Measurements from ENCODE around the gene ERC2. TPM values are rescaled to one million over a fixed set of nuclear protein-coding genes. Genes with fewer than 3 reads are reported as not detected.

Gene ERC2
- total RNA-seq, 1 experiment from 2014 or later, result 0.47 TPM

DNA sequence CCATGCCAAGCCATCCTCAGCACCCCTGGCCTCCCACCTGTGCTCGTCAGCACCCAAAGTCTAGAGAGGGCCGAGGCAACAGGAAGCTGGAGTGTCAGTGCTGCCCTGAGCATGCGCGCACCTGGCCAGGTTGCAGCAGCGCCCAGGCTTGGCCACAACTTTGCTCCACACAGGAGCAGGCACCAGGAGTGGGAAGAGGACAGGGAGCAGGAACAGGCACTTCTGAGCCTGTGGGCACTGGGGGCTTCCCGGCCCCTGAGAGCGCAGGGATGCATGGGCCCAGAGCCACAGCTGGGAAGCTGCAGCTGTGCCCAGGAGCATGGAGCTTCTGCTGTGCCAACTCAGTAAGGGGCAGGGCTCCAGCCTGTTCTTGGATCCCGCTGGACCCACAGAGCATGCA lies 509.7 kb downstream of the ERC2 start:
- no peak for DNase-seq (ENCODE audit: extremely low read depth, low read depth)

DNA sequence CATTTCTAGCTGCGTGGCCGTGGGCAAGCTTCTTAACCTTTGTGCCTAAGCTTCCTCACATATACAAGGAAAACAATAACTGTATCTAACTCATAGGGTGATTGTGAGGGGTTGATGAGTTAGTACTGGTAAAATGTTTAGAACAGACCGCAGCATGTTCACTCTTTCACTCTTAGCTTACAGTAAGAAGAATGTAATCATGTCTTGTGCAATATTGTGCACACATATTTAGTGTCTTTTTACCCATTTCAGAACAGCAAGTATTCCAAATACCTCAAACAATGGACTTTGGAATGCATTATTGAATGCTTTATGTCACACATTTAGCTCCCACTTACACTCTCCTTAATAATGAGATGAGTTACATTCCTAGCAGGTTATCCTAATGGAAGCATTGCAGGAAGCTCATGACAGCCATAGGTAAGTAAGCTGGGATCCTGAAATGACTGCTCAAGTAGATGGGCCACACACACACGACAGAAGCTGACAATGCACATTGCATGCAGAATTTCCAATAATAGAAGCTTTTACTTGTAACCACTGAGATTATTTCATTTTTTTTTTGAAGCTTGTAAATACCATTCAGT lies 512.3 kb downstream of the ERC2 start:
- DNase-seq (ENCODE audit: extremely low read depth, low read depth), result no peak

DNA sequence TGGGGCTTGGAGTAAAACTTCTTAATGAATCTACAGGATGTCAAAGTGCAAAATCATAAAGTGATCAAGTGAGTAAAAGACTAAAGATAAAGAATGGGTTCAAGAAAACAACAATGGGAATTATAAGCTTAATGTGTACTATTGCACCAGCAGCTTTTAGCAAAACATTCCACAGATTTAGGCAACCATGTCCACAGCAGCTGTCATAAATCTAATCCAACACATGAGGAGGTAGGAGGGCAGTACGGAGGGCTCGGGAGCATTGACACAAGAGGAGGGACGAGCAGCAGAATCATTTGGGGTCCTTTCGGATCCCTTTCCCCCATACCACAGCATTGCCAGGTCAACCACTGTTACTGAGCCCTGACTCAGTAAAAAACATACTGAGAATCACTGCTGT lies 516.9 kb downstream of the ERC2 start:
- DNase-seq (ENCODE audit: extremely low read depth, low read depth), result no peak

DNA sequence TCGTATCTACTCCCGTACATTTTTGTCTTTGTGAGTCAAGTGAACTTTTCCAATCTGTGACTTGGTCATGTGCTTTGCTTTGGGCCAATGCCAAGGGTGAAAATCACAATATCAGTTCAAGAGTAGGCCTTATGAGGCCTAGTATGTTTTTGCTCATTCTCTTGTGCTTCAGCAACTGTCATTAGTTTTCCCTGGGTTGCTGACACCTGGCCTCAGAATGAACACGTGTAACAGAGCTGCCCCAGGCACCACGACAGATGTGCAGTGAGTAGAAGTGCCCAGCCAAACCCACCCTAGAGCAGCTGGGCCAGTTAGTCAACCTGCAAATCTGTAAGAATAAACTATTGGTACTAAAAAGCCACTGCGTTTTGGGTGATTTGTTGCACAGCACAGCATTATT lies 520.9 kb downstream of the ERC2 start:
- DNase-seq (ENCODE audit: extremely low read depth, low read depth), result no peak

DNA sequence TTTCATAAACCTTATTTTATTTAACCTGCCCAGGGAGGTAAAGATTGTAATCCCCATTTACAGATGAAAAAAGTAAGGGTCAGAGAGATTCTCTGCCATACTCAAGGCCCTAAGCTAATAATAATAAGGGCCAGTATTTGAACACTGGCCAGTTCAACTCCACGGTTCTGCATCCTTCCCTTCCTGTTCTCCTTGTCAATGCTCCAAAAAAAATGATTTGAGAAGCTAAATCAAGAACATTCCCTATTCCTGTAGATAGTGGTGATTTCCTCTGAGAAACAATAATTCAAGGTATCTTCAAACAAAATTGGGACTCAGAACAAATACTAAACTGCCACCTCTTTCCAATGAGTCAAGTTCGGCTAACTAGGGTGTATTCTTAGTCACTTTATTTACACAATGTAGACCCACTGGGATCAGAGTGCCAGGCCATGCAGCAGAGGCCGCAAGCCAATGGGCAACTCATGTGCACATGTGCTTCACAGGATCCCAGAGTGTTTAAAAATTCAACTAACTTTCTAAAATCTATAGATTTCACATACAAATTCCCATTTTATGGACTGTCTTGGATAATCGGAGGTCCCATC lies 521.6 kb downstream of the ERC2 start:
- DNase-seq (ENCODE audit: extremely low read depth, low read depth), result no peak

DNA sequence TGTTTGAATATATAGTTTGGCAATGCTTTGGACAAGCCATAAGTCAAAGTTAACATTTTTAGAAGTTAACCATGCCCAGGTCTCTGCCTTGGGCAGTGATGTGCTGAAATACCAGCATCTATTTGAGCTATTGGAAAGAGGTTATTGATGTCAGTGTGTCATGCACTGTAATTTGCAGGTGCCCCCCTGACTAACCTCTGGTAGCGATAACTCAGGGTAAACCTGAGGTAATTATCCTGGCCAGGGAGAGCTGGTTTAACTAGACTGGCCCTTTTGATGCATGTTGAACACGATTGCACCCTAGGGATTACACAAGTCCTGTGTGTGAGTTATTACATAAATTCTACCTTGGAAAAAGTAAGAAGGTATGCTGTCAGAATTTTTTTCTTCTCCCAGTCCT lies 525.4 kb downstream of the ERC2 start:
- DNase-seq (ENCODE audit: extremely low read depth, low read depth), result no peak

- no peak for DNase-seq (ENCODE audit: extremely low read depth, low read depth)
Observed at GRCh38 chr3:55939287-55939686, 529.0 kb downstream of the ERC2 start.

- no peak for DNase-seq (ENCODE audit: extremely low read depth, low read depth)
Observed at GRCh38 chr3:55937301-55937700, 531.0 kb downstream of the ERC2 start.

GRCh38 chr3:55936549-55937052 lies 531.7 kb downstream of the ERC2 start:
- no peak for DNase-seq (ENCODE audit: extremely low read depth, low read depth)

- no peak for DNase-seq (ENCODE audit: extremely low read depth, low read depth)
Observed at GRCh38 chr3:55935241-55935640, 533.0 kb downstream of the ERC2 start.

GRCh38 chr3:55934771-55935170 lies 533.5 kb downstream of the ERC2 start:
- DNase-seq (ENCODE audit: extremely low read depth, low read depth), result no peak

DNA sequence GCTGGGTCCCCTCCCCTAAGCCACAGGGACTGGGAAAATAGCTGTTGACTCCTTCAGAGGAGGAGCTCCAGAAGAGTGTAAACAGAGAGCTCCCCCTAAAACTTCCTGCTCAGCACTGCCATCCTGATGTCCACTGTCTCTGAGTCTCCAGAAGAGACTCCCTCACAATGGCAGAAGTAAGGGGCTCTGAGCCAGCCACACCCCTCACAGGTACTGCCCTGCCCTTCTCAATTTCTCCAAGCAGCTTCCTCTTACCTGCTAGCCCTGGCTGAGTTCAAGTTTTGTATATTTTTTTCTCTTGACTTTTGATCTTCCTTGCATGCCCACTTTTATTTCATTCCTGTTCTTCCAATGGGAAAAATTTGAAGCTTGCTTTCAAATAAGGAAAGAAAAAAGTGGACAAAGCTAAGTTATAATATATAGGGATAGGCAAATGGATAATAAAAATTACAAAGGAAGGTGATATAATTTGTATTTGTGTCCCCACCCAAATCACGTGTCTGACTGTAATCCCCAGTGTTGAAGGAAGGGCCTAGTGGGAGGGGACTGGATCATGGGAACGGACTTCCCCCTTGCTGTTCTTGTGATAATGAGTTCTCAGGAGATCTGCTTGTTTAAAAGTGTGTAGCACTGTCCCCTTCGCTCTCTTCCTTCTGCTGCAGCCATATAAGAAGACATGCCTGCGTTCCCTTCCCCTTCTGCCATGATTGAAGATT lies 539.0 kb downstream of the ERC2 start:
- DNase-seq (ENCODE audit: extremely low read depth, low read depth), result no peak

DNA sequence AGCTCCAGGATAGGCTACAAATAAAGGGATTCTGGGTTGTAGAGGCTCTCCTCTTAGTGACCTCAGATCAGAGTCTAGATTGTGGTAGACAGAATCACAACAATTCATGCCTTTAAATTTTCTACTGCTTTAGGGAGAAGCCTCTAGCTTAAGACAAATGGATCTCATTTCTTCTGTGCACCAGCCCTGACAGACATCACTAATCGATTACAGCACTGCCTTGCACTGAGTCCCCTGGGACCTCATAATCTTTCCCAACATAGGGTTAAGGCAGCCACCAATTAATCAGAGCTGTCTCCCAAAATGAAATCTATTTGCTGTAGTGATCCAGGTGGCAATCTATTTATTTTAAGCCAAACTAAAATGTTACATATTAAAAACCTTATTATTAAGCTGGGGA lies 544.6 kb downstream of the ERC2 start:
- no peak for DNase-seq (ENCODE audit: extremely low read depth, low read depth)

DNA sequence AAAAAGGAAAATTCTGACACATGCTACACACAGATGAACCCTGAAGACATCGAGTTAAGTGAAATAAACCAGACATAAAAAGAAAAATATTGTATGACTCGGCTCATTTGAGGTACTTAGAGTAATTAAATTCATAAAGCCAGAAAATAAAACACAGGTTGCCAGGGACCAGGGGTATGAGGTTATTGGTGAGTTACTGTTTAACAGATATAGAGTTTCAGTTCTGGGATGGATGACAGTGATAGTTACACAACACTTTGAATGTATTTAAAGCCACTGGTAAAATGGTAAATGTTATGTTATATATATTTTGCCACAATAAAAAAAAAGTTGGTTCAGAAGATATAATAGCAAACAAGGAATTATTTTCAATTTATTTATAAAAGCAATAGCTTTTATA lies 545.1 kb downstream of the ERC2 start:
- no peak for DNase-seq (ENCODE audit: extremely low read depth, low read depth)

DNA sequence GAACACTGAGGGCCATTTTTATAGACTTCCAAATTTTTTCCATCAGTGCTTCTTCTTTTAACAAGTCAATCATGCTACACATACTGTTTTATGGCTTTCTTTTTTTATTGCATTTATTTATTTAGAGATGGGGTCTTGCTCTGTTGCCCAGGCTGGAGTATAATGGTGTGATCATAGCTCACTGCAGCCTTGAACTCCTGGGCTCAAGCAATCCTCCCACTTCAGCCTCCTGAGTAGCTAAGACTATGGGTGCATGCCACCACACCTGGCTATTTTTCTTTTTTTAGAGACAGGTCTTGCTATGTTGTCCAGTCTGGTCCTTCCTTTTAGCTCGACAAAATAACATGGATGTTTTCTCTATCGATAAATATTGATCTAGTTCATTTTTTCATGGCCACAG lies 555.4 kb downstream of the ERC2 start:
- DNase-seq (ENCODE audit: extremely low read depth, low read depth), result no peak

- no peak for DNase-seq (ENCODE audit: extremely low read depth, low read depth)
Observed at GRCh38 chr3:55911266-55911665, 557.0 kb downstream of the ERC2 start.

- DNase-seq (ENCODE audit: extremely low read depth, low read depth), result no peak
Observed at GRCh38 chr3:55910543-55910942, 557.7 kb downstream of the ERC2 start.

GRCh38 chr3:55909373-55909772 lies 558.9 kb downstream of the ERC2 start:
- no peak for DNase-seq (ENCODE audit: extremely low read depth, low read depth)

DNA sequence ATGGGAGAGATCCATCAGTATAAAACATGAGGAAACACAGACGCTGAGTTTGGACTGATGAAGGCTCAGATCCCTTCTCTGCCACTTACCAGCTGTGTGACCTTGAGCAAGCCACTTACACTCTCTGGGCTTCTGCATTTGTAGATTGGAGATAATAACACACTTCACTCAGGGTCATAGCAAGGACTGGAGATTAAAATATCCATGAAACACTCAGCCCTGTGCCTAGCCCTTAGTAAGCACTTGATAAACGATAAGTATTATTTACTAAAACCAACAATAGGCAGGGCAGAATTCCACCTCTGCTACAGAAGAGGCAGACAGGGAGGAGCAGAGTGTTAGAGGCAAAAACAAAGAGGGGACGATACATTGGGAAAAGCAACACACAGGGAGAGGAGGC lies 560.7 kb downstream of the ERC2 start:
- no peak for DNase-seq (ENCODE audit: extremely low read depth, low read depth)

GRCh38 chr3:55906896-55907295 lies 561.4 kb downstream of the ERC2 start:
- no peak for DNase-seq (ENCODE audit: extremely low read depth, low read depth)

DNA sequence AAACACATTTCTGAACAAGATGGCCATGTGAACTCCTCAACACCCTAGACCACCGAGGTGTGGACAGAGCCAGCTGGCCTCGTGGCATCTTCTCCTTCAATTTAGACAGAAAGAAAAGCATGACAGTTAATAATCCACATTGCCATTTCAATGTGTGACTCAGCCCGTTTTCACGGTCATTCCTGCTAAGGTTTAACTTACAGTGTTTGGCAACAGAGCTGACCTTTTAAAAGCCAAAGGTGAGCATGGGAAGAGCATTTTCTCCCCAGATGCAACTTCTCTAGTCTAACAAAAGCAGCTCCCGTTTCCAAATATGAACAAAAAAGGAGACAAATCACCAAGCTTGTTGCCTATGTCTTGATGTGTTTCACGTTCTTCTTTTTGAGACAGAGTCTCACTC lies 563.6 kb downstream of the ERC2 start:
- no peak for DNase-seq (ENCODE audit: extremely low read depth, low read depth)

GRCh38 chr3:55903680-55904079 lies 564.6 kb downstream of the ERC2 start:
- no peak for DNase-seq (ENCODE audit: extremely low read depth, low read depth)
